ENCODE results near the gene AGBL1.

DNA sequence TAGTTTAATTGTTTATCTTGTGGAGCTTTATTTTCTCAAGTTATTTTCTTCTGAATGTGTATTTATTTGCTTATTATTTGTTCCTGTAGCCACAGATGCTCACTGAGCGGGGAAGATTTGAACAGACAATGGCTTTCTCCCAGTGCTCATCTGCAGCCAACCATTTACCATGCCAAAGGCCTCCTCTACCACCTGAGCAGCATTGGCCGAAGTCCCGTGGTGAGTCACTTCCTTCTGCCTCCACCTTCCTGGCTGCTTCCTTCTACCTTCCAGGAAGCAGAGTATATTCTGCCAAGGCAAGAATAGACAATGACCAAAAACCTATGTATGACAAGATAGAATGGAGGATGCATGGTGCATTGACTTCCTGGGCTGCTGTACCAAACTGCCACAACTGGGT is 443.1 kb downstream of the AGBL1 start:
- TF ChIP-seq ATF2 (tag by site-specific recombination; IDR thresholded peaks at IDR 0.05; ENCODE audit: low read depth) (no peak), REST (tag by site-specific recombination; IDR thresholded peaks at IDR 0.05) (no peak), ZNF121 (tag by site-specific recombination; IDR thresholded peaks at IDR 0.05) (no peak), ZIC2 (tag by site-specific recombination; IDR thresholded peaks at IDR 0.05) (no peak), ZNF529 (tag by site-specific recombination; IDR thresholded peaks at IDR 0.05; ENCODE audit: insufficient replicate concordance) (no peak), ZNF585B (tag by site-specific recombination; IDR thresholded peaks at IDR 0.05) (no peak)
- TF ChIP-seq, protein P1, sequence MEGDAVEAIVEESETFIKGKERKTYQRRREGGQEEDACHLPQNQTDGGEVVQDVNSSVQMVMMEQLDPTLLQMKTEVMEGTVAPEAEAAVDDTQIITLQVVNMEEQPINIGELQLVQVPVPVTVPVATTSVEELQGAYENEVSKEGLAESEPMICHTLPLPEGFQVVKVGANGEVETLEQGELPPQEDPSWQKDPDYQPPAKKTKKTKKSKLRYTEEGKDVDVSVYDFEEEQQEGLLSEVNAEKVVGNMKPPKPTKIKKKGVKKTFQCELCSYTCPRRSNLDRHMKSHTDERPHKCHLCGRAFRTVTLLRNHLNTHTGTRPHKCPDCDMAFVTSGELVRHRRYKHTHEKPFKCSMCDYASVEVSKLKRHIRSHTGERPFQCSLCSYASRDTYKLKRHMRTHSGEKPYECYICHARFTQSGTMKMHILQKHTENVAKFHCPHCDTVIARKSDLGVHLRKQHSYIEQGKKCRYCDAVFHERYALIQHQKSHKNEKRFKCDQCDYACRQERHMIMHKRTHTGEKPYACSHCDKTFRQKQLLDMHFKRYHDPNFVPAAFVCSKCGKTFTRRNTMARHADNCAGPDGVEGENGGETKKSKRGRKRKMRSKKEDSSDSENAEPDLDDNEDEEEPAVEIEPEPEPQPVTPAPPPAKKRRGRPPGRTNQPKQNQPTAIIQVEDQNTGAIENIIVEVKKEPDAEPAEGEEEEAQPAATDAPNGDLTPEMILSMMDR (tag by site-specific recombination; IDR thresholded peaks at IDR 0.05): no peak
- TF ChIP-seq, protein P2, sequence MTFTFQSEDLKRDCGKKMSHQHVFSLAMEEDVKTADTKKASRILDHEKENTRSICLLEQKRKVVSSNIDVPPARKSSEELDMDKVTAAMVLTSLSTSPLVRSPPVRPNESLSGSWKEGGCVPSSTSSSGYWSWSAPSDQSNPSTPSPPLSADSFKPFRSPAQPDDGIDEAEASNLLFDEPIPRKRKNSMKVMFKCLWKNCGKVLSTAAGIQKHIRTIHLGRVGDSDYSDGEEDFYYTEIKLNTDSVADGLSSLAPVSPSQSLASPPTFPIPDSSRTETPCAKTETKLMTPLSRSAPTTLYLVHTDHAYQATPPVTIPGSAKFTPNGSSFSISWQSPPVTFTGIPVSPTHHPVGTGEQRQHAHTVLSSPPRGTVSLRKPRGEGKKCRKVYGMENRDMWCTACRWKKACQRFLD (tag by site-specific recombination; IDR thresholded peaks at IDR 0.05): no peak
